GM12891 (cell line): Measurements from ENCODE around the gene HMGB4.

Experiments used
- DNase-seq: peaks from one replicate; pipeline ENCODE4 v3.0.0; 2011; ENCODE audit warnings: low spot score; ENCODE audit not compliant: insufficient read length
- FAIRE-seq: peaks from 2 replicates; lab custom pipeline; 2011; peaks lifted over from hg19 to GRCh38; lab: Jason Lieb, UNC
- PAX5 ChIP-seq: IDR thresholded peaks from 2 replicates; pipeline ENCODE4 v1.6.1; 2011; ENCODE audit warnings: low read length, moderate library complexity, mild to moderate bottlenecking; ENCODE audit not compliant: insufficient read depth, severe bottlenecking
- POLR2A ChIP-seq: IDR thresholded peaks from 2 replicates; pipeline ENCODE4 v1.6.1; 2011; ENCODE audit warnings: low read depth, low read length, control low read depth
- POLR2AphosphoS5 ChIP-seq: IDR thresholded peaks from 2 replicates; pipeline ENCODE4 v1.6.1; 2011; ENCODE audit warnings: low read depth, low read length, control low read depth
- POU2F2 ChIP-seq: IDR thresholded peaks from 2 replicates; pipeline ENCODE4 v1.6.1; 2011; ENCODE audit warnings: low read depth, mild to moderate bottlenecking, control low read depth, low read length, moderate library complexity
- SPI1 ChIP-seq: IDR thresholded peaks from 2 replicates; pipeline ENCODE4 v1.6.1; 2011; ENCODE audit warnings: low read depth, low read length, control low read depth
- TAF1 ChIP-seq: IDR thresholded peaks from 2 replicates; pipeline ENCODE4 v1.6.1; 2011; ENCODE audit warnings: low read depth, low read length, control low read depth

The HMGB4 gene

DNA sequence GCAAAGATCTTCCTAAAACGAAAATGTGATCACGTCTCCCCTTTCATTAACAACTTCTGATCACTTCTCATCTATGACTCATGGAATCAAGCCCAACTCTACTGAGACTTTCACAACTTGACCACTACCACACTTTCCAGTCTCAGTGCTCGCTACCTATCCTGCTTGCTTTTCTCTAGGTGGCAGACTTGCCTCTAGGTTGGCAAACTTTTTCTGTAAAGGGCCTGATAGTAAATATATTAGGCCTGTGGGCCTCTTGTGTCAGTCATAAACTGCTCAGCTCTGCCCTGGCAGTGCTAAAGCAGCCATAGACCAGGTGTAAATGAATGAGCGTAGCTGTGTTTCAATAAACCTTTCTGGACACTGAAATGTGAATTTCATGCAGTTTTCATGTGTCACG lies 21.5 kb upstream of the HMGB4 start:
- FAIRE-seq (no peak), DNase-seq (no peak)
- no peak for TF ChIP-seq PAX5
- no peak for TF ChIP-seq TAF1
- no peak for TF ChIP-seq SPI1
- no peak for TF ChIP-seq POLR2A
- TF ChIP-seq POU2F2, result no peak
- TF ChIP-seq POLR2AphosphoS5, result no peak

DNA sequence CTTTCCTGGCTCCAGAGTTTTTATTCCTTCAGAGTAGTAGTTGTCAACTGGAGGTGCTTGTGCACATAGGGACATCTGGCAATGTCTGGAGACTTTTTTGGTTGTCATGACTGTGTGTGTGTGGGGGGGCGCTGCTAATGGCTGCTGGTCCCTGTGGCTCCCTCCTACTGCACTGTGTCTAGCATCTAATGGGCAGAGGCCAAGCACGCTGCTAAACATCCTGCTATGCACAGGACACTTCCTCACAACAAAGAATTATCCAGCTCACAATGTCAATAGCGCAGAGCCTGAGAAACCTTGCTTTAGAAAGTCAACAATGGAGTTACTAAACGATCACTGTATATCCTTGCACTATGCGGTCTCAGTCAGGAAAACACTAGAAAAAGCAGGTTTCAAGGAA lies 19.7 kb upstream of the HMGB4 start:
- no peak for TF ChIP-seq POU2F2
- TF ChIP-seq POLR2A, result no peak
- TF ChIP-seq TAF1, result no peak
- no peak for TF ChIP-seq PAX5
- TF ChIP-seq POLR2AphosphoS5, result no peak
- no peak for TF ChIP-seq SPI1
- DNase-seq, result no peak
- no peak for FAIRE-seq

DNA sequence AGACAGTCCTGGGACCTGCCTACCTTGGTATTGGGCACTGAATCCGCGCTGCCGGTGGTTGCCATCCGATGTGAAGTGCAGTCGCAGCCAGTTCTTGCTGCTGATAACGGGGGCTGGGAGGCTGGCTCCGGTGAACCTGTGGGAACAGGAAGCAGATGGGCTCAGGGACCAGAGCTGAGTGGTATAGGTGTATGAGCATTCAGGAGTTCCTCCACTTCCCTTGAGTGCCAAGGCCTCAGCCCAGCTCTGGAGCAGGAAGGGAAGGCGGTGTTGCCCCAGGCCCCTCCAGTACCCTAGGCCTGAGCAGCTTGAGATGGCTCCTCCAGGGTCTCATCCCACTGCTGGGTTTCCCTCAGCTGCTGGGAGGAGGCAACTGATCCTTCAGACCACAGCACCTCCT lies 17.0 kb upstream of the HMGB4 start:
- no peak for TF ChIP-seq TAF1
- TF ChIP-seq POLR2A, result no peak
- no peak for TF ChIP-seq PAX5
- no peak for TF ChIP-seq POU2F2
- TF ChIP-seq POLR2AphosphoS5, result no peak
- no peak for TF ChIP-seq SPI1
- DNase-seq (no peak), FAIRE-seq (no peak)

DNA sequence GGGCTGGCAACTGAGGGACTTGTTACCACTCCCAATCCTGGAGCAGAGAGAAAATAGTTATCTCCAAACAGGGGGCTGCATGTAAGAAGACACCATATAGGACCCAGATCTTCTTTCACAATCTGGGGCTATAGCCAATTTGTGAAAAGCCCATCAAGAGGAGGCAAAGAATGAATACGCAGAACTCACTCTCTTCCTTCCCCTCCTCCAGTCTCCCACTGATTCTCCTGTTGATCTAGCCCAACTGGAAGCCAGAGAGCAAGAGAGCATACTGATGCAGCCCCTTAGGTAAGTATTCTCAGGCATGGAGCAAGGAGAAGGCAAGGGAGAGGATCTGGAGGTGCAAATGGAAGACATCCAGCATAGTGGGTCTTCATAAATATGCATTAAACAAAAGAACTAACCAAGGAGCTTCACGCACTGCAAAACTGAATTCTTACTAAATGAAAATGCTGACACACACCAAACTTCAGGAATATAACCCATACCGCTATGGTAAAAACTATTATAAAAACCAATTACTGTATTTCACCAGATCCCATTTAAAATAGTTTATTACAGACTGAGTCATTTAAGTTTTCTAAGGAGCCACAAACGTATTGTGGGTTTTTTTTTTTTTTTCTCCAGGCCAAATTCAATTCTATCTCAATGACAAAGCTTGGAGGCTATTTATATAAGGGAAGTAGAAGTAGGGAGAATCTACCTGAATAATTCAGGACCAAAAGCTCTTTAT lies 15.5 kb upstream of the HMGB4 start:
- no peak for DNase-seq
- FAIRE-seq, result no peak
- TF ChIP-seq POLR2AphosphoS5 (no peak), TAF1 (no peak), PAX5 (no peak), SPI1 (no peak), POU2F2 (no peak), POLR2A (no peak)

DNA sequence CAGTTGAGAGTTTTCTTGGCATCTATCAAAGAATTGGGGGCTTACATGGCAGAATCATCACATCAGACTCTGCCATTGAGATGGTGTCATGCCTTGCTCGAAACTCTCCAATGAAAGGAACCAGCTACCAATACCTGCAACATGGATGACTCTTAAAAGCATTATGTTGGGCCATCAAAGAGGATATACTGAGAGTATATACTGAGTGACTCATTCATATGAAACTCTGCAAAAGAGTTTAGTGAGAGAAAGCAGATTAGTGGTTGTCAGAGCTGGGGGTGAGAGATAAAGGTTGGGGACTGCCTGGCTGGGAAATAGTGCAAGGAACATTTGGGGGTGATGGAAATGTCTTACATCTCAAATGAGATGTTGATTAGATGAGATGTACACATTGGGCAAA lies 14.7 kb upstream of the HMGB4 start:
- TF ChIP-seq PAX5, result no peak
- no peak for FAIRE-seq
- DNase-seq, result no peak

DNA sequence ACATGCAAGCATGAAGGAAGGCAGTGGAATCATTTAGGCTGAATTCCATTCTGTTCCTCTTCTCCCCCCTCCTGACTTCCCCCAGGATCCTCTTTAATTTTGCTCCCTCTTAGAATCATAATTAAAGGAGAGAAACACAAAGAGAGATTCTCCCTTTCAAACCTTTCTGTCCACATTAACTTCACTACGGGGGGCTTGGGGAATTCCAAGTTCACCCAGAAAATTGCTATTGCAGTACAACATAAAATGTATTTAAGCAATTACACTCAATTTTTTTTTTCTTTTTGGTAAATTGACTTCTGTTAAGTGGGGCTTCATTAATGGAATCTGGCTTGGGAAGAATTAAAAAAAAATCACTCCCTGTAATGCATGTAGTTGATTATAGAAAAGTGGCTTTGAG lies 13.4 kb upstream of the HMGB4 start:
- no peak for DNase-seq
- no peak for FAIRE-seq
- no peak for TF ChIP-seq POLR2AphosphoS5
- no peak for TF ChIP-seq SPI1
- TF ChIP-seq POLR2A, result no peak

DNA sequence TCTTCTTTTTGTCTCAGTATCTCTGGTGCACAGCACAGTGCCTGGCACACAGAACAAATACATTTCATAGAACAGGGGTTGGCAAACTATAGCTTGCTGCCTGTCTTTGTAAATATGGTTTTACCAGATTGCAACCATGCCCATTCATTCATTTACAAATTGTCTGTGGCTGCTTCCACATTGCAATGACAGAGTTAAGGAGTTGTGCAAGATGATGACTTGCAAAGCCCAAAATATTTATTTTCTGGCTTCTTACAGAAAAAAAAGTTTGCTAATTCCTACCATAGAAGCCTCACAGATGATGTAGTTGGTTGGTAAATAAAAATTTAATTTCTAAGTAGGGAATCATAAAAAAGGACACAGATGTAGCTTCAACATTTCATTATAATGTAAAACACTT lies 11.2 kb upstream of the HMGB4 start:
- no peak for FAIRE-seq
- DNase-seq, result no peak
- no peak for TF ChIP-seq POU2F2
- TF ChIP-seq SPI1, result no peak
- no peak for TF ChIP-seq POLR2A
- no peak for TF ChIP-seq TAF1
- TF ChIP-seq POLR2AphosphoS5, result no peak

DNA sequence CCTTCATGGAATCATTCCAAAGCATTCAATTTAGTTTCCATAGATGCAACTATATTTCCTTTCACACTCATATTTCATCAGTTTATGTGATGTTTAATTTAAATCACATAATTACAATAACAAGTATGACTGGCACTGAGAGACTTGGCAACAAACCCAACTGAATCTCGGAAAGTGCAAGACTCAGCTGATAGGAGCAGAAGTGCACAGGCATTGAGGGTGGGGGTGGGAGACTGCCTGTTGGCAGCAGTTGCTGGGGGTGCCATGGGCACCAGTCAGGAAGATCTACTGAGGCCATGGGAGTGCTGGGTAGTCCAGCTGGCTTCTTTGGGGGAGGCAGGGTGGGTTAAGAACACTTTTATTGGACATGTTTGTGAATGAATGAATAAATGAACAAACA lies 10.4 kb upstream of the HMGB4 start:
- DNase-seq (no peak), FAIRE-seq (no peak)
- TF ChIP-seq PAX5 (no peak), SPI1 (no peak), POLR2A (no peak), POLR2AphosphoS5 (no peak), POU2F2 (no peak), TAF1 (no peak)

DNA sequence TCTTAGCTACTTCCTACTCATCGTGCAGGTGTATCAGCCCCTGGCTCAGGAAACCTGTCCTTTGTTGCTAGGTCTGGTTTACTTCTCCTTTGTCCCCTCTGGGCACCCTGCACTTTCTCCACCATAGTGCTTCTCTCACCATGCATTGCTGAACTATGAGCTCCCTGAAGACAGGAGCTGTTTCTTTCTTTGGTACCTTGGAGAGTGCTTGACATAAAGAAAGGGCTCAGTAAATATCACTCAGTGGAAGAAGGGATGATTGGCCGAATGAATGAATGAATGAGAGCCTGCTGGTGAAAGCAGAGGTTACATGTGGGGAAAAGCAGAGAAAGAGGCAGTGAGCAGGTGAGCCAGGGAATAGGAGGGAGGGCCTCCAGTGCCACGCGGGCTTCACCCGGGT lies 9.8 kb upstream of the HMGB4 start:
- FAIRE-seq, result no peak
- DNase-seq, result no peak
- TF ChIP-seq SPI1, result no peak
- TF ChIP-seq POLR2A, result no peak
- no peak for TF ChIP-seq POU2F2
- no peak for TF ChIP-seq PAX5
- TF ChIP-seq POLR2AphosphoS5, result no peak
- no peak for TF ChIP-seq TAF1

DNA sequence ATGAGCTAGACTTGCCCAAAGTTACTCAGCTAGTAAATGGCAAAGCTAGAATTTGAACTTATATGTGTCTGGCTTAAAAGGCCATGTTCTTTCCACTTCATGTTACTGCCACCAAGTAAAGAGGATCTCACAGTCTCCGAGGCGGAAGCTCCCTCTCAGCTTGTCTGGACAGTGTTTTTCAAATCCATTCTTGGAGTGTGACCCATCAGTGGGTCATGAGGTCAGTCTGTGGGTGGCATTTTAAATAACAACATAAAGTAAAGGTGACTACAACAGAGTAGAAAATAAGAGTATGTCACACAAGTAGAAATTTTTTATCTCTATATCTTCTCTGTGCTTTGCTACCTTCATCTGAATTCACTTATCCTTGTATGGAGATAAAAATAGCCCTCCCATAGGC lies 3.2 kb upstream of the HMGB4 start:
- DNase-seq (no peak), FAIRE-seq (no peak)
- TF ChIP-seq TAF1, result no peak
- TF ChIP-seq POLR2AphosphoS5, result no peak
- no peak for TF ChIP-seq PAX5
- no peak for TF ChIP-seq POLR2A
- no peak for TF ChIP-seq SPI1
- TF ChIP-seq POU2F2, result no peak
